GM21526 (cell line): ENCODE results near the gene CFAP119.

Experiments used
- ATAC-seq: cut with Tn5 transposase; IDR thresholded peaks from one replicate; pipeline ENCODE4 v1.9.1; 2021; ENCODE audit warnings: moderate library complexity; ENCODE audit not compliant: unreplicated experiment, low FRiP score

The CFAP119 gene

GRCh38 chr16:30764086-30764485 lies 2.2 kb upstream of the CFAP119 start:
- no peak for ATAC-seq

GRCh38 chr16:30762991-30763725 lies 1.3 kb upstream of the CFAP119 start:
- ATAC-seq: no peak

GRCh38 chr16:30761427-30761927 lies 385 bp downstream of the CFAP119 start:
- peak; percentile 7 for ATAC-seq

- no peak for ATAC-seq
These were observed 1.1 kb downstream of the CFAP119 start for GRCh38 chr16:30760577-30761426.

GRCh38 chr16:30760001-30760559 lies 1.8 kb downstream of the CFAP119 start:
- ATAC-seq: no peak

- no peak for ATAC-seq
These were observed 2.8 kb downstream of the CFAP119 start for GRCh38 chr16:30758988-30759491.

GRCh38 chr16:30757316-30757715 lies 4.5 kb downstream of the CFAP119 start:
- no peak for ATAC-seq

GRCh38 chr16:30756781-30757100 lies 5.1 kb downstream of the CFAP119 start:
- no peak for ATAC-seq

- no peak for ATAC-seq
These were observed 5.7 kb downstream of the CFAP119 start for GRCh38 chr16:30755955-30756780.

GRCh38 chr16:30753596-30753995 lies 8.3 kb downstream of the CFAP119 start:
- ATAC-seq: no peak

GRCh38 chr16:30750876-30751465 lies 10.9 kb downstream of the CFAP119 start:
- ATAC-seq: no peak

- ATAC-seq: no peak
These were observed 11.7 kb downstream of the CFAP119 start for GRCh38 chr16:30750201-30750600.

GRCh38 chr16:30748634-30749445 lies 13.0 kb downstream of the CFAP119 start:
- ATAC-seq: peak; percentile 13

- peak; percentile 91 for ATAC-seq
These were observed 13.8 kb downstream of the CFAP119 start, which contains the start of gene PHKG2 for GRCh38 chr16:30747799-30748633. Gene PHKG2 (plus strand): TSS chr16:30748425. CDS start chr16:30748821, 396 bp downstream.

- no peak for ATAC-seq
These were observed 14.5 kb downstream of the CFAP119 start for GRCh38 chr16:30747331-30747730.

- no peak for ATAC-seq
These were observed 15.2 kb downstream of the CFAP119 start for GRCh38 chr16:30746638-30747175.

- ATAC-seq: no peak
These were observed 16.8 kb downstream of the CFAP119 start for GRCh38 chr16:30745082-30745481.

- no peak for ATAC-seq
These were observed 17.7 kb downstream of the CFAP119 start for GRCh38 chr16:30744183-30744582.
